ENCODE data around the gene LELP1. TPM values are rescaled to one million over a fixed set of nuclear protein-coding genes. Genes with fewer than 3 reads are reported as not detected.
"Not testable (repeated sequence)": the region's sequence is repeated elsewhere in the genome, so short reads cannot be mapped to it uniquely, and the experiment has no call there.

The LELP1 gene
- total RNA-seq, 2 donors from 2014 or later = 4.4 TPM; not detected in 1

DNA sequence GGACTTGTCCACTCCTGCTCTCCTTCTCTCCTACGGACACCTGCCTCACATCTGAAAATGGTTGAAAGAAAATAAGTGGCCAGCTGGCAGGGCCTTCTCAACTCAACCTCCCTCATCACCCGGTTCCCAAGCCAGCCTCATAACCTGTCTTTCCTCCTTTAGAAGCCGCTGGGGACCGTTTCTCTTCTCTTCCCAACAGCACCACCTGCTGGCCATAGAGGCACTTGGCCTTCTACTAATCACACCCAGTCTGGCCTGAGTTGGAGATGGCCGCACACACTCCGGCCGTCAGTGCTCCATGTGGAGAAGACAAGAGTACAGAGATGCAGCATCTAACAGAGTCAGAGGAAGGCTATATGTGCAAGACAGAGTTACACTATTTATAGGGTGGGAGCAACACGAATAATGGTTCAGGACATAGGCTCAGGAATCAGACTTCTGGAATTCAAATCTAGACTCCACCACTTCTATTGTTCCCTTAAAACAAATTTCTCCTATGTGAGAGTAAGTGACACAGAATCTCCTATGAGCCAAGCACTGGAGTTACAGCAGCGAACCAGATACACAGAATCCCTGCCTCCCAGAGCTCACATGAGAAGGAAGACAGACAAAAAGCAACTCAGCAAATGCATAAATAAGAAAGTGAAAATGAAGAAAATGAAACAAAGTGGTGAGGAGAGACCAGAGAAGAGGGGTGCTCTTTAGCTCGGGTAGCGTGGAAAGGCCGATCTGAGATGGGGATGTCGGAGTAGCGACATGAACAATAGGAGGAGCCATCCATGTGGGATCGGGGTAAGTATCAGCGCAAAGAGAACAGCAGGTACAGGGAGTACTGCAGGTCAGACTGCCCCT lies 20.0 kb downstream of the LELP1 start:
- H3K27ac ChIP-seq; H3K27me3 ChIP-seq (replicated peaks; ENCODE audit: insufficient read depth); H3K4me1 ChIP-seq (replicated peaks); H3K4me3 ChIP-seq; H3K36me3 ChIP-seq; H3K9me3 ChIP-seq: not testable (repeated sequence)
- intact Hi-C loops (cut with DNase I) = loop anchor here (2.0 kb wide), 1 partner anchor 352 kb away; no protein-coding TSS in a partner anchor
- TF ChIP-seq, protein P1, sequence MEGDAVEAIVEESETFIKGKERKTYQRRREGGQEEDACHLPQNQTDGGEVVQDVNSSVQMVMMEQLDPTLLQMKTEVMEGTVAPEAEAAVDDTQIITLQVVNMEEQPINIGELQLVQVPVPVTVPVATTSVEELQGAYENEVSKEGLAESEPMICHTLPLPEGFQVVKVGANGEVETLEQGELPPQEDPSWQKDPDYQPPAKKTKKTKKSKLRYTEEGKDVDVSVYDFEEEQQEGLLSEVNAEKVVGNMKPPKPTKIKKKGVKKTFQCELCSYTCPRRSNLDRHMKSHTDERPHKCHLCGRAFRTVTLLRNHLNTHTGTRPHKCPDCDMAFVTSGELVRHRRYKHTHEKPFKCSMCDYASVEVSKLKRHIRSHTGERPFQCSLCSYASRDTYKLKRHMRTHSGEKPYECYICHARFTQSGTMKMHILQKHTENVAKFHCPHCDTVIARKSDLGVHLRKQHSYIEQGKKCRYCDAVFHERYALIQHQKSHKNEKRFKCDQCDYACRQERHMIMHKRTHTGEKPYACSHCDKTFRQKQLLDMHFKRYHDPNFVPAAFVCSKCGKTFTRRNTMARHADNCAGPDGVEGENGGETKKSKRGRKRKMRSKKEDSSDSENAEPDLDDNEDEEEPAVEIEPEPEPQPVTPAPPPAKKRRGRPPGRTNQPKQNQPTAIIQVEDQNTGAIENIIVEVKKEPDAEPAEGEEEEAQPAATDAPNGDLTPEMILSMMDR (IDR thresholded peaks at IDR 0.05) = peak in 3 of 4 experiments; percentile 37 to 64 (median 49)
- WGBS = 46% methylated on average over 16 of the region's 16 CpGs
- DNase-seq (ENCODE audit: low spot score) = peak; percentile 33

DNA sequence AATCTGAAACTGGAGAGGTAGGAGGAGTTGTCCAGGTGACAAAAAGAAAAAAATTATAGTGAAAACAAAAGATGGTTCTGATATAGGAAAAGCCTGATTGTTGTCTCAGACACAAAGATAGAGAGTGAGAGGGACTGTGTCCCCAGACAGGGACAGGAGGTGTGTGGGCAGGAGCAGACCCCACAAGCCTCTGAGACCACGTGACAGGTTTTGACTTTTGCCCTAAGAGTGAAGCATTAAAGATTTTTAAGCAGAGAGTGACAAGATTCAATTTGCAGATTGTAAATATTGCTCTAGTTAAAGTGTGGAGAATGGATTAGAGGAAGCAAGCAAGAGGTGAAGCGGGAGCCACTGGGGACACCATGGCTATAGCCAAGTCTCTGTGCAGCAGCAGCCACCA lies 24.6 kb downstream of the LELP1 start:
- no peaks in the 10 kb centered on the region for H3K4me1 ChIP-seq (replicated peaks)
- DNase-seq (ENCODE audit: low spot score) = no peak
- H3K9me3 ChIP-seq = no peaks in the 10 kb centered on the region
- 66% methylated on average over 2 of the region's 2 CpGs for WGBS
- no peaks in the 10 kb centered on the region for H3K36me3 ChIP-seq
- TF ChIP-seq POLR2A (IDR thresholded peaks at IDR 0.05) = no peak
- no peak for TF ChIP-seq POLR2AphosphoS5 (IDR thresholded peaks at IDR 0.05)
- TF ChIP-seq, protein P1 (IDR thresholded peaks at IDR 0.05) = no peak
- peaks cover 2% of the 10 kb centered on the region for H3K27me3 ChIP-seq (replicated peaks; ENCODE audit: insufficient read depth)
- intact Hi-C loops (cut with DNase I) = no loop called here
- no peak overlapping the region for H3K4me3 ChIP-seq
- no peak overlapping the region for H3K27ac ChIP-seq

DNA sequence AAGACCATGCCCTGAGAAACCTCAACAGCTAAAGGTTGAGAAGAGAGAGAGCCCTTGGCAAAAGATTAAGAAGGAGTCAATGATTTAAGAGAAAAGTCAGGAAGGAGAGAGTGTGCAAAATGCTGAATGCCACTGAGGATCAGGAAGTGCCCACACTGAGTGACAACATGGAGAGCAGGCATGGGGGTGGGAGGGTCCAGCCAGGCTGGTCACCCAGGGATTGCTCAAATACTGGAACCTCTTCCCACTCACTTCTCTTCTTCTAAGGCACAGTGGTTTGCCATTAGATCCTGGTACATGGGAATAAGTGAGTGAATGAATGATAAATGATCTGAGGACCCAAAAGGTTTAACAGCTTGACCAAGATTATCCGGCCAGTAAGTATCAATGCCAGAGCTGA lies 25.3 kb downstream of the LELP1 start:
- intact Hi-C loops (cut with DNase I) = no loop called here
- H3K4me1 ChIP-seq (replicated peaks) = no peaks in the 10 kb centered on the region
- H3K27me3 ChIP-seq (replicated peaks; ENCODE audit: insufficient read depth) = peaks cover 2% of the 10 kb centered on the region
- no peak overlapping the region for H3K4me3 ChIP-seq
- TF ChIP-seq POLR2AphosphoS5 (IDR thresholded peaks at IDR 0.05) = no peak
- no peak for TF ChIP-seq POLR2A (IDR thresholded peaks at IDR 0.05)
- TF ChIP-seq, protein P1 (IDR thresholded peaks at IDR 0.05) = no peak
- 78% methylated on average over 1 of the region's 1 CpG for WGBS
- H3K9me3 ChIP-seq = no peaks in the 10 kb centered on the region
- H3K27ac ChIP-seq = no peak overlapping the region
- DNase-seq (ENCODE audit: low spot score) = no peak
- H3K36me3 ChIP-seq = no peaks in the 10 kb centered on the region

- H3K4me3 ChIP-seq; H3K36me3 ChIP-seq; H3K9me3 ChIP-seq; H3K27ac ChIP-seq; H3K4me1 ChIP-seq (replicated peaks); H3K27me3 ChIP-seq (replicated peaks; ENCODE audit: insufficient read depth); DNase-seq (ENCODE audit: low spot score); intact Hi-C loops (cut with DNase I): not testable (repeated sequence)
- WGBS = 62% methylated on average over 12 of the region's 12 CpGs
Measured at GRCh38 chr1:153229076-153229829, 26.0 kb downstream of the LELP1 start.

- no peaks in the 10 kb centered on the region for H3K36me3 ChIP-seq
- H3K4me3 ChIP-seq = no peak overlapping the region
- 78% methylated on average over 4 of the region's 4 CpGs for WGBS
- peaks cover 2% of the 10 kb centered on the region for H3K27me3 ChIP-seq (replicated peaks; ENCODE audit: insufficient read depth)
- H3K4me1 ChIP-seq (replicated peaks) = no peaks in the 10 kb centered on the region
- no peak overlapping the region for H3K27ac ChIP-seq
- TF ChIP-seq POLR2A (IDR thresholded peaks at IDR 0.05) (no peak), POLR2AphosphoS5 (IDR thresholded peaks at IDR 0.05) (no peak)
- TF ChIP-seq, protein P1 (IDR thresholded peaks at IDR 0.05) = no peak
- no peaks in the 10 kb centered on the region for H3K9me3 ChIP-seq
- intact Hi-C loops (cut with DNase I) = no loop called here
- no peak for DNase-seq (ENCODE audit: low spot score)
Measured at GRCh38 chr1:153231363-153231762, 28.1 kb downstream of the LELP1 start.
